ENCODE measurements around the gene ENTPD2. TPM values are rescaled to one million over a fixed set of nuclear protein-coding genes. Genes with fewer than 3 reads are reported as not detected.

The ENTPD2 gene
- total and polyA plus RNA-seq, 8 donors: 0.91 to 6.5 (median 2.7) TPM

GRCh38 chr9:137083394-137084004 lies 29.6 kb upstream of the ENTPD2 start:
- Histone ChIP-seq H3K27me3 (no peaks in the 10 kb centered on the region), H3K4me3 (no peak overlapping the region), H3K4me1 (peaks cover 0 to 7% (median 5%) of the 10 kb centered on the region in 3 donors), H3K9me3 (no peaks in the 10 kb centered on the region), H3K36me3 (no peaks in the 10 kb centered on the region), H3K27ac (peak overlapping the region in 1 of 4 donors; percentile 8)
- intact Hi-C loops (cut with DNase I): no loop called here
- ATAC-seq (no peak), FAIRE-seq (no peak), DNase-seq (peak in 1 of 6 donors; percentile 29)
- TF ChIP-seq CTCF (IDR thresholded peaks at IDR 0.05): no peak
- 79 to 81% methylated on average over 11 to 12 of the region's 12 CpGs for WGBS, 2 donors

DNA sequence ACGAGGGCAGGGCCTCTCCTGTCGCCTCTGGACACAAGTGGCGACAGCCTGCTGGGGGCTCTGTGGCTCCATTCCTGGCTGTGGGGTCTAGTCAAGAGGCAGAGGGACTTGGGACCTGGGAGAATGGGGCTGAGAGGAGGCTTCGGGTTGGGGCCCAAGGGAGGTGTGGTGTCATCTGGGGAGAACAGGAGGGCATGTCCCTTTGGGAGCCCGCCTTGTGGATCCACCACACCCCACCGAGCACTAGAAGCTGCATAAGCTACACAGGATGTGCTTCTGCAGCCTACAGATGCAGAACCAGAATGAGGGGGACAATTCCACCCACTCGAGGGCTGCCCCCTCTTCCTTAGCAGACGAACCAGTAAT lies 29.0 kb upstream of the ENTPD2 start:
- Histone ChIP-seq H3K36me3 (no peaks in the 10 kb centered on the region), H3K27me3 (no peaks in the 10 kb centered on the region), H3K27ac (no peak overlapping the region), H3K9me3 (no peaks in the 10 kb centered on the region), H3K4me3 (no peak overlapping the region), H3K4me1 (peaks cover 0 to 12% (median 5%) of the 10 kb centered on the region in 3 donors)
- FAIRE-seq (no peak), ATAC-seq (no peak), DNase-seq (no peak)
- no peak for TF ChIP-seq CTCF (IDR thresholded peaks at IDR 0.05)
- intact Hi-C loops (cut with DNase I): no loop called here
- WGBS, 2 donors: 90 to 91% methylated on average over 7 to 8 of the region's 8 CpGs

DNA sequence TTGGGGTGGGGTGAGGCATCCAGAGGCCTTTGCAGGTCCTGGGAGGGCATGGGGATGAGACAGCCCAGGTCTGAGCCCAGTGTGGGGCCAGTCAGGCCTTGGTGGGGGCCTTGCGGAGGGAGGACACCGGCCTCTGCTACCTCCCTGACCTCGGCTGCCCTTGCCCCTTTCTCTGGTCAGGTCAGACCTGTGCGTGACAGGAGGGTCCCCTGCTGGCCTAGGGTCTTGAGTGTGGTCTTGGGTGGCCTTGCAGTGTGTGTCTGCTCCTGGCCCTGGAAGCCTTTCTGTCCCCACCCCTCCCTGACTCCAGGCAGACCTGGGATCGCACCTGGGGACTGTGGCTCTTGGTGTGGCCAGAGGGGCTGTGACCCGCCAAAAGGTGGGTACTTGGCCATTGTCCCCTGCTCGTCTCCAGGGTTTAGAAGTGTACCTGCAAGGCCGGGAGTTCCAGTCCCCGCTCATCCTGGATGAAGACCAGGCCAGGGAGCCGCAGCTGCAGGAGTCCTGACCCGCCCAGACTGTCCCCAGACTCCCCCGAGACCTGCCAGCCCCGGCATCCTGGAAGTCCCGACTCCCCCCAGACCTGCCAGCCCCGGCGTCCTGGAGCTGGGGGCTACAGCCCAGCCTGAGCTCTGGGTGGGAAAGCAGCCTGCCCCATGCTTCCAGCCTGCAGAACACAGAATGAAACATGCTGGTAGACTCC lies 28.5 kb upstream of the ENTPD2 start:
- no peak overlapping the region for H3K27ac ChIP-seq

DNA sequence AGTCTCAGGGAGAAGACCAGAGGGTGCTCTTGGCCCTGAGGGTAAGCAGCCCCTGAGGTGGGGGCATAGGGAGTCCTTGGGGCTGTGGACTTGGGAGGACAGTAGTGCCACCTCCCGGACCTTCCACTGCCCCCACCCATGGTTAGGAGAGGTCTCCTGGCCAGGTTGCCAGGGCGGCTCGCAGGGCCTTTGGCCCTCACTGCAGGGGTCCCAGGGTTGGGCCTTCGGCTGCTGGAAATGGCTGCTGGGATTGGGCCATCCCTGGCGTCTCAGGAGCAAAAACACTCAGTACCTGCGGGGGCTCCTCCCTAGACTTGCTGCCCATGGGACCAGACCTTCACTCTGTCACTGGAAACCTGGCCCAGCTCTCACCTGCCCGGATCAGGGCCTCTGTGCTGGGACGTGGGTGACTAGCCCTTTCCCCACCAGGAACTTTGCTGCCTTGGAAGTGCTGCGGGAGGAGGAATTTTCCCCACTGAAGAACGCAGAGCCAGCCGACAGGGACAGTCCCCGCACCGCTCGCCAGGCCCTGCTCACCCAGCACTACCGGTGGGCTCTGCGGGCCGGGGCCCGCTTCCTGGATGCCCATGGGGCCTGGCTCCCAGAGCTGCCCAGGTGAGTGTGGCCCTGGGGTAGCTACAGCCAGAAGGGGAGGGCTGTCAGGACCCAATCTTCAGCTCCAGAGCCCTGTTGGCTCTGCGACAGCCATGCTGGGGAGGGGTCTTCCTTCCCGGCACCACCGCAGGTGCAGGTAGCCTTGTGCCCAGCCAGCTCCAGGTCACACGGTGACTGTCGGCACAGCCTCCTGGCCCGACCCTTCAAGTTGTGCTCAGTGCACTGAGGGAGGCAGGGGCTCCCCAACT lies 26.6 kb upstream of the ENTPD2 start:
- Histone ChIP-seq H3K27ac (no peak overlapping the region), H3K4me3 (no peak overlapping the region), H3K4me1 (peaks cover 0 to 9% (median under 1%) of the 10 kb centered on the region in 3 donors), H3K36me3 (no peaks in the 10 kb centered on the region), H3K9me3 (no peaks in the 10 kb centered on the region), H3K27me3 (no peaks in the 10 kb centered on the region)
- no peak for FAIRE-seq
- peak in 2 of 6 donors; percentile 37 to 76 for DNase-seq
- no peak for ATAC-seq
- 93 to 96% methylated on average over 21 to 24 of the region's 24 CpGs for WGBS, 2 donors
- intact Hi-C loops (cut with DNase I): no loop called here
- TF ChIP-seq CTCF (IDR thresholded peaks at IDR 0.05): no peak

More for the DNA sequence above, 28.5 kb upstream of the ENTPD2 start:
- no peaks in the 10 kb centered on the region for H3K36me3 ChIP-seq
- no peaks in the 10 kb centered on the region for H3K27me3 ChIP-seq
- DNase-seq: peak in 2 of 6 donors; percentile 49 to 78
- H3K4me1 ChIP-seq: peaks cover 0 to 12% (median 5%) of the 10 kb centered on the region in 3 donors
- no peak for FAIRE-seq
- no peak overlapping the region for H3K4me3 ChIP-seq
- ATAC-seq: no peak
- 94 to 95% methylated on average over 12 to 16 of the region's 16 CpGs for WGBS, 2 donors
- intact Hi-C loops (cut with DNase I): no loop called here
- no peak for TF ChIP-seq CTCF (IDR thresholded peaks at IDR 0.05)
- H3K9me3 ChIP-seq: no peaks in the 10 kb centered on the region
